G401 (cell line): ENCODE data around the gene MLYCD. TPM values are rescaled to one million over a fixed set of nuclear protein-coding genes. Genes with fewer than 3 reads are reported as not detected.
A peak's percentile ranks its signal among the peaks of the same experiment; 100 is the strongest.

Experiments used
- DNase-seq: peaks from one replicate; pipeline ENCODE4 v3.0.0-alpha.2; 2015; ENCODE audit warnings: low spot score
- in situ Hi-C: cut with HindIII; loops from 2 replicates; pipeline ENCODE4 v1.10.0; 2016; ENCODE audit warnings: low sequenced_read_pairs, mixed read lengths
- total RNA-seq: library from RNA; depleted of rRNA; stranded (reverse); fragments of >200 nt; shearing (Covaris generic); gene quantifications from 2 replicates; pipeline ENCODE4 v1.2.3, GENCODE V29; 2014

Gene MLYCD
- total RNA-seq, 1 experiment from 2014 or later: 3.6 TPM

GRCh38 chr16:83923581-83924365 is 24.9 kb downstream of the MLYCD start:
- no peak for DNase-seq
- in situ Hi-C loops: no loop called here

GRCh38 chr16:83924686-83925085 is 25.8 kb downstream of the MLYCD start:
- in situ Hi-C loops: no loop called here
- DNase-seq: no peak

- DNase-seq: no peak
- in situ Hi-C loops: no loop called here
Measured at GRCh38 chr16:83925095-83925905, 26.4 kb downstream of the MLYCD start.

GRCh38 chr16:83925957-83926725 is 27.2 kb downstream of the MLYCD start:
- in situ Hi-C loops: no loop called here
- no peak for DNase-seq

GRCh38 chr16:83926726-83927397 is 27.9 kb downstream of the MLYCD start:
- DNase-seq: peak; percentile 84
- in situ Hi-C loops: no loop called here

- in situ Hi-C loops: no loop called here
- no peak for DNase-seq
Measured at GRCh38 chr16:83928341-83929055, 29.6 kb downstream of the MLYCD start.

- in situ Hi-C loops: no loop called here
- DNase-seq: no peak
Measured at GRCh38 chr16:83929811-83930555, 31.1 kb downstream of the MLYCD start.

- no peak for DNase-seq
- in situ Hi-C loops: no loop called here
Measured at GRCh38 chr16:83930730-83931500, 32.0 kb downstream of the MLYCD start.

GRCh38 chr16:83931556-83931955 is 32.6 kb downstream of the MLYCD start:
- no peak for DNase-seq
- in situ Hi-C loops: no loop called here

GRCh38 chr16:83932304-83932703 is 33.4 kb downstream of the MLYCD start:
- no peak for DNase-seq
- in situ Hi-C loops: no loop called here

GRCh38 chr16:83932955-83933673 is 34.2 kb downstream of the MLYCD start:
- in situ Hi-C loops: no loop called here
- DNase-seq: no peak

GRCh38 chr16:83933885-83934683 is 35.2 kb downstream of the MLYCD start:
- DNase-seq: no peak
- in situ Hi-C loops: no loop called here

GRCh38 chr16:83934684-83934977 is 35.7 kb downstream of the MLYCD start:
- DNase-seq: no peak
- in situ Hi-C loops: no loop called here

- in situ Hi-C loops: no loop called here
- no peak for DNase-seq
Measured at GRCh38 chr16:83935005-83935857, 36.3 kb downstream of the MLYCD start.

- in situ Hi-C loops: no loop called here
- DNase-seq: no peak
Measured at GRCh38 chr16:83935858-83936255, 36.9 kb downstream of the MLYCD start.
